A549 (cell line): ENCODE measurements around the gene TWIST1. TPM values are rescaled to one million over a fixed set of nuclear protein-coding genes. Genes with fewer than 3 reads are reported as not detected.

Experiments used
- ATAC-seq, 2 experiments: fragments of 200-7000 bp in 1 of 2; fragments of >200 bp in 1 of 2; cut with Nextera tagmentation in 1 of 2; cut with Tn5 transposase in 1 of 2; 3 replicates each; pipeline versions ENCODE4 v1.8.0 to v1.9.1; 2018 to 2020; ENCODE audit warnings: mild to moderate bottlenecking in 1 of 2, moderate library complexity in 1 of 2
- CTCF ChIA-PET: fragments of 300-600 bp; sonication (Branson Sonifier 250); formaldehyde crosslinking; extraction: SDS; loops from one replicate; lab custom pipeline; 2021; ENCODE audit warnings: antibody characterized with exemption, inconsistent platforms; lab: Yijun Ruan, JAX
- POLR2A ChIA-PET: fragments of 350-600 bp; formaldehyde crosslinking; extraction: SDS; loops from one replicate; lab custom pipeline; 2021; ENCODE audit warnings: antibody characterized with exemption, inconsistent platforms; lab: Yijun Ruan, JAX
- DNase-seq, 2 experiments: peaks; one replicate each; pipeline versions ENCODE4 v3.0.0 to v3.0.0-alpha.2; 2011 to 2016; ENCODE audit warnings: low read depth in 1 of 2, low spot score in 1 of 2
- FAIRE-seq: peaks from 2 replicates; lab custom pipeline; 2011; peaks lifted over from hg19 to GRCh38; lab: Jason Lieb, UNC
- H3K27ac ChIP-seq, 2 experiments: fragments of >200 bp; sonication (Bioruptor Twin); formaldehyde crosslinking; 3 replicates each; pipeline ENCODE4 v1.5.1; 2016 to 2017
- H3K4me1 ChIP-seq: fragments of >200 bp; sonication (Bioruptor Twin); formaldehyde crosslinking; 3 replicates; pipeline ENCODE4 v1.6.1; 2016
- H3K4me2 ChIP-seq: fragments of >200 bp; sonication (Bioruptor Twin); formaldehyde crosslinking; 3 replicates; pipeline ENCODE4 v1.6.1; 2016
- H3K4me3 ChIP-seq: fragments of >200 bp; sonication (Bioruptor Twin); formaldehyde crosslinking; 3 replicates; pipeline ENCODE4 v1.5.1; 2016
- H3K9me3 ChIP-seq: fragments of >200 bp; sonication (Bioruptor Twin); formaldehyde crosslinking; 3 replicates; pipeline ENCODE4 v1.6.1; 2016
- FOSL2 ChIP-seq, 2 experiments: fragments of 450-650 bp in 1 of 2; fragments of >200 bp in 1 of 2; sonication (Bioruptor Twin) in 1 of 2; formaldehyde crosslinking; IDR thresholded peaks; 2 replicates each; pipeline versions ENCODE4 v1.5.0 to v1.6.1; 2016 to 2020; ENCODE audit warnings: mild to moderate bottlenecking in 1 of 2, moderate library complexity in 1 of 2
- FOXS1 ChIP-seq: fragments of 250-450 bp; sonication (Bioruptor Pico); IDR thresholded peaks from 2 replicates; pipeline ENCODE4 v1.5.0; 2020; ENCODE audit warnings: mild to moderate bottlenecking, moderate library complexity
- HDAC2 ChIP-seq: fragments of 200-600 bp; sonication (generic); IDR thresholded peaks from 2 replicates; pipeline ENCODE4 v1.6.1; 2016
- JUN ChIP-seq, 2 experiments: fragments of >200 bp; sonication (Bioruptor Twin); formaldehyde crosslinking; IDR thresholded peaks; 2 replicates in 1 of 2; 3 replicates in 1 of 2; pipeline ENCODE4 v1.6.1; 2016 to 2017
- KDM1A ChIP-seq: fragments of 200-600 bp; sonication (generic); IDR thresholded peaks from 2 replicates; pipeline ENCODE4 v1.6.1; 2016; ENCODE audit warnings: low read depth, mild to moderate bottlenecking
- KDM5A ChIP-seq: fragments of 200-600 bp; sonication (generic); IDR thresholded peaks from 2 replicates; pipeline ENCODE4 v1.6.1; 2016; ENCODE audit warnings: antibody characterized with exemption, mild to moderate bottlenecking
- NPAS2 ChIP-seq: fragments of 250-450 bp; sonication (Bioruptor Pico); IDR thresholded peaks from 2 replicates; pipeline ENCODE4 v1.8.0; 2022; ENCODE audit warnings: mild to moderate bottlenecking, moderate library complexity, borderline replicate concordance
- PHF8 ChIP-seq: fragments of 200-600 bp; sonication (generic); IDR thresholded peaks from 2 replicates; pipeline ENCODE4 v1.6.1; 2016; ENCODE audit warnings: low read depth, mild to moderate bottlenecking, antibody characterized with exemption, moderate library complexity, borderline replicate concordance
- REST ChIP-seq: fragments of 200-600 bp; sonication (generic); IDR thresholded peaks from 2 replicates; pipeline ENCODE4 v1.6.1; 2016; ENCODE audit warnings: antibody characterized with exemption, mild to moderate bottlenecking, moderate library complexity
- TP53 ChIP-seq: fragments of 250-450 bp; sonication (Bioruptor Pico); IDR thresholded peaks from 2 replicates; pipeline ENCODE4 v1.5.0; 2021; ENCODE audit warnings: mild to moderate bottlenecking, moderate library complexity
- ZSCAN20 ChIP-seq: fragments of 250-450 bp; sonication (Bioruptor Pico); IDR thresholded peaks from 2 replicates; pipeline ENCODE4 v1.8.0; 2022; ENCODE audit warnings: mild to moderate bottlenecking, moderate library complexity
- WGBS: methylation state at CpG from one replicate; pipeline ENCODE4 v1.1.6; 2017; ENCODE audit errors: missing lambda C conversion rate; 5-methylcytosine and 5-hydroxymethylcytosine counted together
- polyA plus RNA-seq, 4 experiments: library from polyadenylated mRNA; depleted of rRNA in 3 of 4; stranded (reverse); fragments of >200 nt; fragmentation: RNase III in 1 of 4; extraction: RNeasy Plus Mini Kit Qiagen cat#74134 plus additional on column Dnase treatment in 1 of 4; gene quantifications; 2 replicates in 3 of 4; 3 replicates in 1 of 4; pipeline ENCODE4 v1.2.3, GENCODE V29; 2011 to 2017
- TF ChIP-seq, protein P1 (sequence below): fragments of >200 bp; sonication (Bioruptor Twin); formaldehyde crosslinking; IDR thresholded peaks from 3 replicates; pipeline ENCODE4 v1.6.1; 2016
- TF ChIP-seq, protein P2 (sequence below): IDR thresholded peaks from 2 replicates; pipeline ENCODE4 v1.6.1; 2012
- TF ChIP-seq, protein P3 (sequence below): fragments of 250-450 bp; sonication (Bioruptor Pico); IDR thresholded peaks from 2 replicates; pipeline ENCODE4 v1.5.0; 2021; ENCODE audit warnings: mild to moderate bottlenecking, moderate library complexity, borderline replicate concordance

Gene TWIST1
- polyA plus RNA-seq, 2 of the 4 experiments (the other 2 are of a cell fraction) = 0.61 to 1.3 TPM

DNA sequence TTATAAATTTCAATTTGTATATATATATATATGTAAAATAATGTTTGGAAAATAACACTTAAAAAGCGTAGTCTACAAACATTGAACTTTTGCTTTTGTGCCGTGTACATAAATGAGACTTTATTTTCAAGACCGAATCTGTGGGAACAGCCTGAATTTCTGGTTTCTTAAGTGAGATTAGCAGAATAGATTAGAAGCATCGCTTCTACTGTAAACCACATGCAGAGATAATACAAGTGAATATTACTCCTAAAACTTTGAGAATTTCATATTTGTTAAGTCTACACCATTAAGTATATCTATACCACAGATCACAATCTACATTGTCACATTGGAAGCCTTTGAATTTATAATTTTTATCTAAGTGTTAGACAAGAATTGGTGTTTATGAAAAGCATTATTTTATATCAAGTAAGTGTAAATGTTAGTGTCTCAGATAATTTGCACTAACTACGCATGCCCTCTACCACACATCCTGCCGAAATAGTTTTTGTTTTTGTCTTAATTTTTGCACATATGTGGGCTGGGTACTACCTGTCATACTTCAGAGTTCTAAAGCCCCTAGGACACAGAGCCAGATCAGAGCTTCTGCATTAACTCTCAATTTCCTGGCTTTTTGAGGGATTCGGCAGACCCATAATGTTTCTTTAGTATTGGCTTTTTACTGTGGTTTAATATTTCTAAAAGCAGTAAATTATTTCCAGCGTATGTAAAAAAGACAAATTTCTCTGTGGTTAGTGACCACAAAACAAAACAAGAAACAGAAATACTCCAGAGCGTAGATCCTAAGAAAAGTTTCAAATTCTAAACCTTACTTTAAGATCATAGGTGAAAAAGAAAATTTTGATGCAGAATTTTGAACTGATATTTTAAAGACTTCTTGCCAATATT lies 20.0 kb downstream of the TWIST1 start:
- H3K4me2 ChIP-seq = no peak overlapping the region
- POLR2A ChIA-PET = no interaction called here
- ATAC-seq = no peak
- no peak overlapping the region for H3K27ac ChIP-seq
- 51% methylated on average over 9 of the region's 9 CpGs for WGBS
- FAIRE-seq = no peak
- TF ChIP-seq HDAC2 = no peak
- TF ChIP-seq ZSCAN20 (CRISPR knock-in tag) = no peak
- TF ChIP-seq FOSL2 (IDR thresholded peaks at IDR 0.05) = no peak
- no peak for TF ChIP-seq FOSL2 (CRISPR knock-in tag; IDR thresholded peaks at IDR 0.05)
- TF ChIP-seq KDM5A = no peak
- TF ChIP-seq NPAS2 (CRISPR knock-in tag) = no peak
- H3K4me3 ChIP-seq = no peak overlapping the region
- H3K4me1 ChIP-seq = no peaks in the 10 kb centered on the region
- DNase-seq = no peak
- no peaks in the 10 kb centered on the region for H3K9me3 ChIP-seq
- CTCF ChIA-PET = no interaction called here

DNA sequence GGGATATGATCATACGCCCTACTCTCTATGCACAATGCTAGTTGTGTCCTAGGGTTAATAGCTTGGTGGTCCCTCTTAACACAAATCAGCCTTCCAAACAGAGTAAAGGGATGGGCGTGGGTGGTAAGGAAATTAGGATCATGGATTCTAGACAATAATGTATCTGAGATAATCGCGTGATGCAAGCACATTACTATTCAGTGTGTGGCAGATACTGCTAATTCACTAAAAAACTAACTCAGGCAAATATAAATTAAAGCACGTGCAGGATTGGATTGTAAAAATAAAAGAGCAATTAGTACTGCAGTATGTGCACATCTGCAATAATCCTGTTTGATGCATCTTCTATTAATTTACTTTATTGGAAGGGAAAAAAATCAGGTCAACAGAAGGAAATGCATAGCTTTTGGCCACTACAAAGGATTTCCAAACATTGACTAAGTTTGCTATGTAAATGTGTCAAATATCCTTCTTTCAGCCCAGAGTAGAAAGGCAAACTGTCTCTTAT lies 22.0 kb downstream of the TWIST1 start:
- H3K4me3 ChIP-seq = no peak overlapping the region
- CTCF ChIA-PET = no interaction called here
- no peak overlapping the region for H3K27ac ChIP-seq
- no peak for FAIRE-seq
- no peak for ATAC-seq
- POLR2A ChIA-PET = no interaction called here
- no peak overlapping the region for H3K4me2 ChIP-seq
- no peaks in the 10 kb centered on the region for H3K9me3 ChIP-seq
- no peak for TF ChIP-seq TP53 (CRISPR knock-in tag)
- TF ChIP-seq, protein P1, sequence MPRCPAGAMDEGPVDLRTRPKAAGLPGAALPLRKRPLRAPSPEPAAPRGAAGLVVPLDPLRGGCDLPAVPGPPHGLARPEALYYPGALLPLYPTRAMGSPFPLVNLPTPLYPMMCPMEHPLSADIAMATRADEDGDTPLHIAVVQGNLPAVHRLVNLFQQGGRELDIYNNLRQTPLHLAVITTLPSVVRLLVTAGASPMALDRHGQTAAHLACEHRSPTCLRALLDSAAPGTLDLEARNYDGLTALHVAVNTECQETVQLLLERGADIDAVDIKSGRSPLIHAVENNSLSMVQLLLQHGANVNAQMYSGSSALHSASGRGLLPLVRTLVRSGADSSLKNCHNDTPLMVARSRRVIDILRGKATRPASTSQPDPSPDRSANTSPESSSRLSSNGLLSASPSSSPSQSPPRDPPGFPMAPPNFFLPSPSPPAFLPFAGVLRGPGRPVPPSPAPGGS = no peak
- no peak for TF ChIP-seq JUN (IDR thresholded peaks at IDR 0.05)
- TF ChIP-seq HDAC2 = no peak
- no peak for TF ChIP-seq PHF8
- TF ChIP-seq KDM1A = no peak
- TF ChIP-seq, protein P2, sequence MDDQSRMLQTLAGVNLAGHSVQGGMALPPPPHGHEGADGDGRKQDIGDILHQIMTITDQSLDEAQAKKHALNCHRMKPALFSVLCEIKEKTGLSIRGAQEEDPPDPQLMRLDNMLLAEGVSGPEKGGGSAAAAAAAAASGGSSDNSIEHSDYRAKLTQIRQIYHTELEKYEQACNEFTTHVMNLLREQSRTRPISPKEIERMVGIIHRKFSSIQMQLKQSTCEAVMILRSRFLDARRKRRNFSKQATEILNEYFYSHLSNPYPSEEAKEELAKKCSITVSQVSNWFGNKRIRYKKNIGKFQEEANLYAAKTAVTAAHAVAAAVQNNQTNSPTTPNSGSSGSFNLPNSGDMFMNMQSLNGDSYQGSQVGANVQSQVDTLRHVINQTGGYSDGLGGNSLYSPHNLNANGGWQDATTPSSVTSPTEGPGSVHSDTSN = no peak
- no peak for TF ChIP-seq FOXS1 (CRISPR knock-in tag)
- TF ChIP-seq, protein P3, sequence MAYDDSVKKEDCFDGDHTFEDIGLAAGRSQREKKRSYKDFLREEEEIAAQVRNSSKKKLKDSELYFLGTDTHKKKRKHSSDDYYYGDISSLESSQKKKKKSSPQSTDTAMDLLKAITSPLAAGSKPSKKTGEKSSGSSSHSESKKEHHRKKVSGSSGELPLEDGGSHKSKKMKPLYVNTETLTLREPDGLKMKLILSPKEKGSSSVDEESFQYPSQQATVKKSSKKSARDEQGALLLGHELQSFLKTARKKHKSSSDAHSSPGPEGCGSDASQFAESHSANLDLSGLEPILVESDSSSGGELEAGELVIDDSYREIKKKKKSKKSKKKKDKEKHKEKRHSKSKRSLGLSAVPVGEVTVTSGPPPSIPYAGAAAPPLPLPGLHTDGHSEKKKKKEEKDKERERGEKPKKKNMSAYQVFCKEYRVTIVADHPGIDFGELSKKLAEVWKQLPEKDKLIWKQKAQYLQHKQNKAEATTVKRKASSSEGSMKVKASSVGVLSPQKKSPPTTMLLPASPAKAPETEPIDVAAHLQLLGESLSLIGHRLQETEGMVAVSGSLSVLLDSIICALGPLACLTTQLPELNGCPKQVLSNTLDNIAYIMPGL (CRISPR knock-in tag) = no peak
- no peak for TF ChIP-seq REST
- TF ChIP-seq, all 56 proteins: peak for 0
- H3K4me1 ChIP-seq = no peaks in the 10 kb centered on the region
- WGBS = 54% methylated on average over 5 of the region's 5 CpGs
- no peak for DNase-seq
